PC-3 (cell line): ENCODE data around the gene DAB1. TPM values are rescaled to one million over a fixed set of nuclear protein-coding genes. Genes with fewer than 3 reads are reported as not detected.

Source experiments
- ATAC-seq: fragments of 200-7000 bp; cut with Tn5 transposase; 2 replicates; pipeline ENCODE4 v1.9.1; 2020; ENCODE audit warnings: mild to moderate bottlenecking, moderate library complexity
- BruUV-seq: library from RNA; stranded (reverse); fragments of 400-500 nt; replicated peaks from 2 replicates; lab custom pipeline; 2021; lab: Mats Ljungman, UMichigan
- CTCF ChIA-PET: fragments of 300-600 bp; sonication (Branson Sonifier 250); formaldehyde crosslinking; loops from one replicate; lab custom pipeline; 2022; ENCODE audit warnings: antibody characterized with exemption; lab: Charles Lee
- POLR2A ChIA-PET: fragments of 300-600 bp; sonication (Branson Sonifier 250); formaldehyde crosslinking; loops from one replicate; lab custom pipeline; 2022; ENCODE audit warnings: antibody characterized with exemption; ENCODE audit not compliant: unreplicated experiment; lab: Charles Lee
- DNase-seq: peaks from one replicate; pipeline ENCODE4 v3.0.0-alpha.2; 2015
- H2AFZ ChIP-seq: fragments of 300-600 bp; sonication (generic); 2 replicates; pipeline ENCODE4 v1.6.0; 2016; ENCODE audit warnings: antibody characterized with exemption, low read length
- H3F3A ChIP-seq: fragments of 300-600 bp; sonication (generic); one replicate; pipeline ENCODE4 v1.6.0; 2017; ENCODE audit warnings: antibody characterized with exemption, low read length, control low read depth, mild to moderate bottlenecking; ENCODE audit not compliant: unreplicated experiment
- H3K27ac ChIP-seq: fragments of 300-600 bp; sonication (generic); 2 replicates; pipeline ENCODE4 v1.5.1; 2016; ENCODE audit warnings: mild to moderate bottlenecking, low read length
- H3K27me3 ChIP-seq: fragments of 300-600 bp; sonication (generic); 2 replicates; pipeline ENCODE4 v1.6.1; 2016; ENCODE audit warnings: low read length, mixed read lengths
- H3K36me3 ChIP-seq: fragments of 300-600 bp; sonication (generic); 2 replicates; pipeline ENCODE4 v1.6.1; 2016; ENCODE audit warnings: low read depth, mixed run types, low read length, mixed read lengths
- H3K4me1 ChIP-seq: fragments of 300-600 bp; sonication (generic); 2 replicates; pipeline ENCODE4 v1.5.1; 2016; ENCODE audit warnings: low read length; ENCODE audit not compliant: insufficient read depth
- H3K4me2 ChIP-seq: fragments of 300-600 bp; sonication (generic); 2 replicates; pipeline ENCODE4 v1.6.0; 2016; ENCODE audit warnings: low read length
- H3K4me3 ChIP-seq: fragments of 300-600 bp; sonication (generic); 2 replicates; pipeline ENCODE4 v1.5.1; 2016; ENCODE audit warnings: mild to moderate bottlenecking, low read length, mixed read lengths
- H3K79me2 ChIP-seq: fragments of 300-600 bp; sonication (generic); 2 replicates; pipeline ENCODE4 v1.6.1; 2017; ENCODE audit warnings: low read length, mixed read lengths
- H3K9ac ChIP-seq: fragments of 300-600 bp; sonication (generic); 2 replicates; pipeline ENCODE4 v1.6.0; 2016; ENCODE audit warnings: mild to moderate bottlenecking, low read length
- H3K9me2 ChIP-seq: fragments of 300-600 bp; sonication (generic); replicated peaks from 2 replicates; pipeline ENCODE4 v1.6.1; 2016; ENCODE audit warnings: mixed run types, low read length, mixed read lengths
- H3K9me3 ChIP-seq: fragments of 300-600 bp; sonication (generic); 2 replicates; pipeline ENCODE4 v1.6.1; 2016; ENCODE audit warnings: low read length, mixed read lengths
- H4K20me1 ChIP-seq: fragments of 300-600 bp; sonication (generic); 2 replicates; pipeline ENCODE4 v1.6.1; 2016; ENCODE audit warnings: low read length, mixed read lengths
- EZH2 ChIP-seq: fragments of 300-600 bp; sonication (generic); IDR thresholded peaks from one replicate; pipeline ENCODE4 v1.6.1; 2017; ENCODE audit warnings: antibody characterized with exemption, mild to moderate bottlenecking, low read length; ENCODE audit not compliant: unreplicated experiment
- EZH2phosphoT487 ChIP-seq: fragments of 300-600 bp; sonication (generic); IDR thresholded peaks from 2 replicates; pipeline ENCODE4 v1.6.1; 2018; ENCODE audit warnings: mild to moderate bottlenecking, antibody characterized with exemption, low read length, borderline replicate concordance
- intact Hi-C: fragments of 100-400 bp; cut with micrococcal nuclease; formaldehyde crosslinking; loops from 2 replicates; pipeline ENCODE4 v1.9.0; 2023
- total RNA-seq: library from RNA; depleted of rRNA; stranded (reverse); fragments of >200 nt; gene quantifications from 2 replicates; pipeline ENCODE4 v1.2.3, GENCODE V29; 2014
- TF ChIP-seq, protein P1 (sequence below): fragments of 300-600 bp; sonication (generic); conservative IDR thresholded peaks from 2 replicates; pipeline ENCODE4 v1.5.1; 2017; ENCODE audit warnings: antibody characterized with exemption, low read depth, mild to moderate bottlenecking, low read length

DAB1 gene
- total RNA-seq, 1 experiment from 2014 or later: not detected

DNA sequence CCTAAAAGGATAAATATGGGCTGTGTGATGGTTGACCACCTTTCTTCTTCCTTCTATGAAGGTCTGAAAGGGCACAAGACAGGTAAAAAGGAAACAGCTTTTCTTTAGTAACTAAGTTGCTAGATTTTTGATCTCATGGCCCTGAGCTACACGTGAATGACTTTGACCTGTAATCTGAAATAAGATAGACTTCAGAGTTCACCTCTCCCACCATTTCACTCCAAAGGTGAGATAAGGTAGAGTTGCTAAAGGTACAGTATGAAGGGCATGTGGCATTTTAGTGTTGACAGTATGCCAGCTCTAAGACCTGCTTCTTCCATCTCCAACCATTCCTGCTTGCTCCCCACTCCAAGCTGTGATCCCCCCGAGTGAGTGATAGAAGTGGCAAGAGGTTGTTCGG lies 432.3 kb downstream of the DAB1 start:
- H3K4me3 ChIP-seq: no peak overlapping the region
- DNase-seq: no peak
- TF ChIP-seq EZH2phosphoT487 (no peak), EZH2 (no peak)
- TF ChIP-seq, protein P1, sequence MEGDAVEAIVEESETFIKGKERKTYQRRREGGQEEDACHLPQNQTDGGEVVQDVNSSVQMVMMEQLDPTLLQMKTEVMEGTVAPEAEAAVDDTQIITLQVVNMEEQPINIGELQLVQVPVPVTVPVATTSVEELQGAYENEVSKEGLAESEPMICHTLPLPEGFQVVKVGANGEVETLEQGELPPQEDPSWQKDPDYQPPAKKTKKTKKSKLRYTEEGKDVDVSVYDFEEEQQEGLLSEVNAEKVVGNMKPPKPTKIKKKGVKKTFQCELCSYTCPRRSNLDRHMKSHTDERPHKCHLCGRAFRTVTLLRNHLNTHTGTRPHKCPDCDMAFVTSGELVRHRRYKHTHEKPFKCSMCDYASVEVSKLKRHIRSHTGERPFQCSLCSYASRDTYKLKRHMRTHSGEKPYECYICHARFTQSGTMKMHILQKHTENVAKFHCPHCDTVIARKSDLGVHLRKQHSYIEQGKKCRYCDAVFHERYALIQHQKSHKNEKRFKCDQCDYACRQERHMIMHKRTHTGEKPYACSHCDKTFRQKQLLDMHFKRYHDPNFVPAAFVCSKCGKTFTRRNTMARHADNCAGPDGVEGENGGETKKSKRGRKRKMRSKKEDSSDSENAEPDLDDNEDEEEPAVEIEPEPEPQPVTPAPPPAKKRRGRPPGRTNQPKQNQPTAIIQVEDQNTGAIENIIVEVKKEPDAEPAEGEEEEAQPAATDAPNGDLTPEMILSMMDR: no peak
- no peak overlapping the region for H3K9ac ChIP-seq
- no peaks in the 10 kb centered on the region for H3F3A ChIP-seq
- peaks cover 63% of the 10 kb centered on the region for H3K27me3 ChIP-seq
- H3K4me2 ChIP-seq: no peak overlapping the region
- ATAC-seq: no peak
- no peaks in the 10 kb centered on the region for H3K36me3 ChIP-seq
- POLR2A ChIA-PET: no interaction called here
- intact Hi-C loops: no loop called here
- no peak overlapping the region for H2AFZ ChIP-seq
- no peaks in the 10 kb centered on the region for H3K9me3 ChIP-seq
- H3K27ac ChIP-seq: no peak overlapping the region
- no peaks in the 10 kb centered on the region for H3K79me2 ChIP-seq
- BruUV-seq: no TSS peak
- CTCF ChIA-PET: no interaction called here
- no peaks in the 10 kb centered on the region for H4K20me1 ChIP-seq
- H3K4me1 ChIP-seq: no peaks in the 10 kb centered on the region
- no peaks in the 10 kb centered on the region for H3K9me2 ChIP-seq

DNA sequence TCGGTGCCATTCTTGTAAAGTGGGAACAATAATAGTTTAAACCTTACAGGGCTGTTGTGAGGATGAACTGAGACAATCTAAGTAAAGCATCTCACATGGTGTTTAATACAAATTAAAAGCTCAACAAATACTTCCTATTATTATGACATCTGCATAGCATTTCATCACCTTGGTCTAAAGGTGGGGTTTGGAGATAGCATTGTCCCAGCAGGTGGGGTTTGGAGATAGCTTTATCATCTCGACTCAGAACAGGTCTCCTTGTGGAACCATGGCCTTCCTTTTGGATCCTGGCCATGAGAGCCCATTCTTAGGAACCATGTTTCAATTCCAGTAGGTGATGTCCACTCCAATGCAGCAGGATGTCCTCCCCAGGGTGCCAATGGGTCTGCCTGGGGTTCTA lies 437.5 kb downstream of the DAB1 start:
- no peak overlapping the region for H3K27ac ChIP-seq
- no peaks in the 10 kb centered on the region for H3K4me1 ChIP-seq
- peaks cover 25% of the 10 kb centered on the region for H3K27me3 ChIP-seq
- H3K4me2 ChIP-seq: no peak overlapping the region
- no peak overlapping the region for H2AFZ ChIP-seq
- DNase-seq: no peak
- intact Hi-C loops: no loop called here
- no peaks in the 10 kb centered on the region for H3K9me2 ChIP-seq
- ATAC-seq: no peak
- no peak overlapping the region for H3K4me3 ChIP-seq
- CTCF ChIA-PET: no interaction called here
- no peaks in the 10 kb centered on the region for H3K79me2 ChIP-seq
- no TSS peak for BruUV-seq
- no peak overlapping the region for H3K9ac ChIP-seq
- no peaks in the 10 kb centered on the region for H4K20me1 ChIP-seq
- POLR2A ChIA-PET: no interaction called here
- H3K9me3 ChIP-seq: no peaks in the 10 kb centered on the region
- TF ChIP-seq EZH2phosphoT487 (no peak), EZH2 (no peak)
- TF ChIP-seq, protein P1: no peak
- H3K36me3 ChIP-seq: no peaks in the 10 kb centered on the region
- no peaks in the 10 kb centered on the region for H3F3A ChIP-seq

DNA sequence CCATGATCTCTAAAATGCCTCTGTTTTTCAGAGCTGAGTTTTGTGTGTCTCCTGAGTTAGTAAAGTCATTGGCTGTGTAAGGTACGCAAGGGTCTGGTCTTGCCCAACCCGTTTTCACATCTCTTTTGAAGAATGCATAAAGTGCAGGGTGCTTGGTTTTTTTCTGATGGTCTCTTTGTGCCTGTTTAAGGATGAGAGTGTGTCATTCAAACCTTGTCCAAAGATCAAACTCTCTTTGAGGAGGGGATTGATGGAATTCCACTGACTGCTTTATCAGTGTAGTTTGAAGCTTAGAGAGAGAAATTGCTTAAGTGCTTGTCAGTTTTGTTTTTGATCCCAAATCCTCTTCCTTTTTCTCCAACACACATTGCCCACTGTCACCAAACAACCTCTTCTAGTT lies 438.0 kb downstream of the DAB1 start:
- ChIA-PET POLR2A (no interaction called here), CTCF (no interaction called here)
- Histone ChIP-seq H3K79me2 (no peaks in the 10 kb centered on the region), H2AFZ (no peak overlapping the region), H3K9me3 (no peaks in the 10 kb centered on the region), H3K36me3 (no peaks in the 10 kb centered on the region), H4K20me1 (no peaks in the 10 kb centered on the region), H3K9ac (no peak overlapping the region), H3K4me2 (no peak overlapping the region), H3K27ac (no peak overlapping the region), H3F3A (no peaks in the 10 kb centered on the region), H3K9me2 (no peaks in the 10 kb centered on the region), H3K4me1 (no peaks in the 10 kb centered on the region), H3K27me3 (peaks cover 21% of the 10 kb centered on the region), H3K4me3 (no peak overlapping the region)
- BruUV-seq: no TSS peak
- TF ChIP-seq EZH2phosphoT487 (no peak), EZH2 (no peak)
- TF ChIP-seq, protein P1: no peak
- no peak for ATAC-seq
- intact Hi-C loops: no loop called here
- no peak for DNase-seq
